HUES48 (cell line): ENCODE results near the gene PCDHA12.
"Not testable (repeated sequence)": the region's sequence is repeated elsewhere in the genome, so short reads cannot be mapped to it uniquely, and the experiment has no call there.

ENCODE experiments used
- H3K27ac ChIP-seq: one replicate; pipeline ENCODE4 v1.7.0; 2013; ENCODE audit warnings: low read depth, low read length, inconsistent platforms
- H3K27me3 ChIP-seq: 2 replicates; pipeline ENCODE4 v1.6.1; 2013; ENCODE audit warnings: mild to moderate bottlenecking, low read length; ENCODE audit not compliant: control insufficient read depth, insufficient read depth
- H3K36me3 ChIP-seq: 2 replicates; pipeline ENCODE4 v1.6.1; 2013; ENCODE audit warnings: low read length; ENCODE audit not compliant: control insufficient read depth, insufficient read depth
- H3K4me1 ChIP-seq: 2 replicates; pipeline ENCODE4 v1.6.1; 2013; ENCODE audit warnings: mild to moderate bottlenecking, low read length; ENCODE audit not compliant: control insufficient read depth, insufficient read depth
- H3K4me3 ChIP-seq: 2 replicates; pipeline ENCODE4 v1.5.1; 2013; ENCODE audit warnings: mild to moderate bottlenecking, low read depth, low read length
- H3K9ac ChIP-seq: 2 replicates; pipeline ENCODE4 v1.6.1; 2013; ENCODE audit warnings: mild to moderate bottlenecking, low read depth, low read length, moderate library complexity
- H3K9me3 ChIP-seq: 2 replicates; pipeline ENCODE4 v1.6.1; 2013; ENCODE audit warnings: low read length; ENCODE audit not compliant: control insufficient read depth, insufficient read depth

PCDHA12 gene

GRCh38 chr5:140842798-140843733 is 32.0 kb upstream of the PCDHA12 start:
- Histone ChIP-seq H3K27me3 (no peaks in the 10 kb centered on the region), H3K9ac (no peak overlapping the region), H3K9me3 (no peaks in the 10 kb centered on the region)

GRCh38 chr5:140848139-140849102 is 26.7 kb upstream of the PCDHA12 start, which contains the start of gene PCDHA9:
Gene PCDHA9, plus strand, starts transcription at chr5:140848382. Its CDS starts 114 bp downstream, at chr5:140848496.
- H3K4me3 ChIP-seq, H3K27me3 ChIP-seq, H3K4me1 ChIP-seq: not testable (repeated sequence)

More at GRCh38 chr5:140842798-140843733, 32.0 kb upstream of the PCDHA12 start:
- no peak overlapping the region for H3K4me3 ChIP-seq
- H3K36me3 ChIP-seq: no peaks in the 10 kb centered on the region
- H3K4me1 ChIP-seq: no peaks in the 10 kb centered on the region
- no peak overlapping the region for H3K27ac ChIP-seq

GRCh38 chr5:140849831-140850634 is 25.1 kb upstream of the PCDHA12 start:
- not testable (repeated sequence) for H3K4me1 ChIP-seq, H3K36me3 ChIP-seq, H3K27me3 ChIP-seq, H3K4me3 ChIP-seq, H3K9ac ChIP-seq, H3K9me3 ChIP-seq, H3K27ac ChIP-seq

More at GRCh38 chr5:140848139-140849102, 26.7 kb upstream of the PCDHA12 start, which contains the start of gene PCDHA9:
- not testable (repeated sequence) for H3K27ac ChIP-seq, H3K9ac ChIP-seq, H3K9me3 ChIP-seq, H3K36me3 ChIP-seq

- no peaks in the 10 kb centered on the region for H3K4me1 ChIP-seq
- H3K9ac ChIP-seq: peak within 1 kb of the TSS; percentile 72
- H3K4me3 ChIP-seq: peak within 1 kb of the TSS; percentile 73
- peaks cover 6% of the 10 kb centered on the region for H3K9me3 ChIP-seq
- no peaks in the 10 kb centered on the region for H3K36me3 ChIP-seq
- no peaks in the 10 kb centered on the region for H3K27me3 ChIP-seq
- H3K27ac ChIP-seq: no peak within 1 kb of the TSS
Measured at GRCh38 chr5:140855772-140856674, 19.1 kb upstream of the PCDHA12 start, which contains the start of gene PCDHA10. Gene PCDHA10, plus strand, starts transcription at chr5:140855897. Its CDS starts 152 bp downstream, at chr5:140856049.

- H3K4me1 ChIP-seq: no peaks in the 10 kb centered on the region
- peaks cover 12% of the 10 kb centered on the region for H3K9me3 ChIP-seq
- no peak overlapping the region for H3K9ac ChIP-seq
- H3K36me3 ChIP-seq: no peaks in the 10 kb centered on the region; the same call in 1 of the 2 replicates
- H3K27me3 ChIP-seq: no peaks in the 10 kb centered on the region
- H3K27ac ChIP-seq: no peak overlapping the region
- H3K4me3 ChIP-seq: no peak overlapping the region
Measured at GRCh38 chr5:140857177-140857986, 17.7 kb upstream of the PCDHA12 start.

- no peak overlapping the region for H3K4me3 ChIP-seq
- H3K36me3 ChIP-seq: peaks cover 4% of the 10 kb centered on the region; the same call in 1 of the 2 replicates
- peaks cover 12% of the 10 kb centered on the region for H3K9me3 ChIP-seq
- H3K27ac ChIP-seq: no peak overlapping the region
- H3K27me3 ChIP-seq: no peaks in the 10 kb centered on the region
- H3K4me1 ChIP-seq: no peaks in the 10 kb centered on the region
- no peak overlapping the region for H3K9ac ChIP-seq
Measured at GRCh38 chr5:140857987-140858240, 17.2 kb upstream of the PCDHA12 start.

- peaks cover 6% of the 10 kb centered on the region for H3K36me3 ChIP-seq
- H3K27ac ChIP-seq: no peak overlapping the region
- peaks cover 8% of the 10 kb centered on the region; the same call in 1 of the 2 replicates for H3K9me3 ChIP-seq
- no peaks in the 10 kb centered on the region for H3K27me3 ChIP-seq
- H3K9ac ChIP-seq: no peak overlapping the region
- H3K4me1 ChIP-seq: no peaks in the 10 kb centered on the region
- no peak overlapping the region for H3K4me3 ChIP-seq
Measured at GRCh38 chr5:140862441-140863295, 12.4 kb upstream of the PCDHA12 start.

- H3K9ac ChIP-seq: no peak within 1 kb of the TSS
Measured at GRCh38 chr5:140868721-140869554, 6.2 kb upstream of the PCDHA12 start, which contains the start of gene PCDHA11. Gene PCDHA11, plus strand, starts transcription at chr5:140868957. Its CDS starts 147 bp downstream, at chr5:140869104.

More at GRCh38 chr5:140868721-140869554, 6.2 kb upstream of the PCDHA12 start, which contains the start of gene PCDHA11:
- Histone ChIP-seq H3K9me3 (no peaks in the 10 kb centered on the region), H3K27me3 (no peaks in the 10 kb centered on the region), H3K27ac (no peak within 1 kb of the TSS), H3K4me3 (no peak within 1 kb of the TSS), H3K36me3 (peaks cover 9% of the 10 kb centered on the region), H3K4me1 (0 out of 2 replicates have a peak, but pooled peaks cover under 1% of the 10 kb centered on the region)
